COLO668 (cell line): ENCODE results near the gene BRSK2.

Source experiments
- DNase-seq: peaks from one replicate; lab custom pipeline; 2025; ENCODE audit not compliant: unreplicated experiment; lab: John Stamatoyannopoulos, UW

The BRSK2 gene

DNA sequence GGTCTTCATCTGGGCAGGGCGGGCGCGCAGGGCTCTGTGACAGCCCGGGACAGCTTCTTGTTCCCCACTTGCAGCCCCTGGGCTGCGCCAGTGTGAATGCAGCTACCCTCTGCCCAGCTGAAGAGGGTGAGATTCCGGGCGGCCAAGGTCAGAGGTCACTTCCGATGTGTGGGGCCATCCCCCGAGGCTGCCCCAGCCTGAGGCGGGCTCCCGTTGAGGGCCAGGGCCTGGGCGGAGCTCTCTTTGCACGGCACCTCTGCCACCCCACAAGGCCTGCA is 72.9 kb downstream of the BRSK2 start:
- DNase-seq, result no peak

- no peak for DNase-seq
These were observed 73.3 kb downstream of the BRSK2 start for GRCh38 chr11:1463056-1463455.

DNA sequence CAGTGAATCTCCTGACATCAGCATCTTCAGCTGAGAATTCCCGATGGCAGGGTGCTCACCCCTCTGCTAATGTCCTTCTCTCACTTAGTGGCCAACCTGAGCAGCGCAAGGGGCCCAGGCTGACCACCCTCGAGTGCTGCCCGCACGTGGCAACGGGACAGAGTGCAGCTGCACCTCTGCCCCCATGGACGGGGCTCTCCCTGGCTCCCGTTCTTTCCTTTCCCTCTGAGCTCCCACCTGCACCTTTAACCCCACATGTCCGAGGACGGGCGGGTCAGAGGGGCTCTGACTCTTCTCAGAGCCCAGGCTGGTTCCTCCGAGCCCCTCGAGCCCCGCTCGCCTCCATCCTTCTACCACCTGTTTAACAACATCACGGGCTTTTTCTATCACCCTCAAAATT is 77.0 kb downstream of the BRSK2 start:
- no peak for DNase-seq

DNA sequence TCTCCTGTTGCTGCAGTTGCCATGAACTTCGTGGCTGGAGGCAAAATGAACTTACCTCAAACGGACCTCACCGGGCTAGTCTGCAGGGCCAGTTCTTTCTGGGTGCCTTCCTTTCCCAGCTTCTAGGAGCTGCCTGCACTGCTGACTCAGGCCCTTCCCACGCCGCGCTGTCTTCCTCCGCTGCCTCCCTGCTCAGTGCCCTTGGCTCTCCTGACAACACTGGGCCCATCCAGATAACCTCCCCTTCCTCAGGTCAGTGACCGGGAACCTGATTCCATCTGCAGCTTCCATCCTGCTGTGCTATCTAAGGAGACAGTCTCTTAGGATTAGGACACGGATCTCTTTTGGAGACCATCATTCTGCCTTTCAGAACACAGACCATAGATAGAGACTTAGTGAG is 77.5 kb downstream of the BRSK2 start:
- DNase-seq, result no peak

GRCh38 chr11:1468002-1468401 is 78.3 kb downstream of the BRSK2 start:
- DNase-seq, result no peak

DNA sequence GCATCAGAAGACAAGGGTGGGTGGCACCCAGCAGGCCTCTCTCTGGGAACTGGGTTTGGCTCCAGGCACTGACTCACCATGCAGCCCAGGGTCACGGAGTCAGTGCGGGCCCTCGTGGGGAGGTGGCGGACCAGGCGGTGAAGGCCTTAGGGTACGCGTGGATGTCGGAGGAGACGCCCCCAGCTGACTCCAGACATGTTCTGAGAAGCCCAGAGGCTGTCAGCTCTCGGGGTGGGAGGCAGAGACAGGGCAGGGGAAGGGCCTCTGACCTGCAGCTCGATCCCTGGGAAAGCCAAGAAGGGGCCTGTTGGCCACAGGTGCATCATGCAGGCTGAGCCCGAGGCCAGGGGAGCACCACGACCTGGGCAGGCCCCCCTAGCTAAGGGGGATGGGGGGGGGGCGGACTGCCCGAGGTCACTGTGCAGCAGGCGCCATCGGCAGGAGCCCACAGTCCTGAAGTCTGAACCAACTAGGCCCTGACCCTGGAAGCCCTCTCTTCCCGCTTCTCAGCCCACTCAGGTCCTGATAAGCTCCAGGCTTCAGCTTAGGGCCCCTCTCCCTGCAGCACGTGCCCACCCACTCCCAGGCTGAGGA is 78.8 kb downstream of the BRSK2 start:
- no peak for DNase-seq

DNA sequence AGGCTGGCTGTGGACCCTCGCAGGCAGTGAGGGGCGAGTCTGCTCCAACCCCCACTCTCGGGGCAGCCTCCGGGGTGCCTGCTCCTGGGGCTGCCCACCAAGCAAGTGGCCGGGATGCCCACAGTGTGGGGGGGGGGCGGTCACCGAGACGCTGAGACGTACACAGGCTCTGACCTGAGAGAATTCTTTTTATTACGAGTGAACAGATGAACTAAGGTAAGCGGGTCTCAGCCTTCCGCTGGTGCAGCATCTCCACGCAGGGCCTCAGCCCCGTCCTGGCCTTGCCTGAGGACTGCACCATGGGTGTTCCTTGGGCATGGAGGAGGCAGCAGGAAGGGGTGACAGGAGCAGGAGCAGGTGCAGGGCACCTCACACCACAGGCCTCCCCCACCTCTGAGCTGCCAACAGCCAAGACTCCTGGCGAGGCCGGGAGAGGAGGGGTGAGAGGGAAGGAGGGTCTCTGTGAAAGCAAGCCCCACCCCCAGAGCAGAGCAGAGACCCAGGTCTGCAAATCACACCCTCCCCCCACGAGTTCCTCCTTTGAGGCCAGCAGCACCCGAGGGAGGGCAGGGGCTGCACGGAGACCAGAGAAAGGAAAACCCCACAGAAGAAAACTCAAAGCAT is 79.7 kb downstream of the BRSK2 start:
- no peak for DNase-seq

DNA sequence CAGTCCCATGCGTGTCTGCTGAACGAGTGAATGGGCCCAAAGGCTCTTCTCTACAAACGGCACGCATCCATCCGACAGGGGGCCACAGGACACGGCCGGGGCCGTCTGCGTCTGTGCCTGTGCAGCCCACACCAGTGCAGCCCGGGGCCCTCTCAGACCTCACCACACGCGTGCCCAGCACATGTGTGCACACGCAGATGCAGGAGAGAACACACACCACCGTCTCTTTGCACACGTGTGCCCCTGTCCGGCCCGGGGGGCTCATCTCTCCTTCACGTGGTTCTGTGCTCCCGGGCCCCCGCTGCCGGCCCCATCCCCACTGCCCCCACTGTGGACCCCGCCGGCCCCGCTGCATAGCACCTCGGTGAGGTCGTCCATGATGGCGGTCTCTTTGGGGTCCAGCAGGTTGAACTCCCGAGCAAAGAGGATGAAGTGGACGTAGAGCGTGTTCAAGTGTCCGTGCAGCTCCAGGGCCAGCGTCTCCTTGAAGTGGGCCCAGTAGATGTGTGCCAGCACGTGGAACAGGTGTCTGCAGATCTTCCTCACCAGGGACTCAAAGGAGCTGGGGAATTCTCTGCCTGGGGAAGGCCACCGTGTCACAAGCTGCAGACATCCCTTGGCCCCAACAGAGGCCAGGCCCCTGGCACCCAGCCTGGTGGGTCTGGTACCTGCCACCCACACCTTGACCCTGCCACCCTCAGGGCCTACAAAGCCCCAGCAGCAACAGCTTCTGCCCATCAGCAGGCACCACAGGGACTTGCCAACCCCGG is 80.4 kb downstream of the BRSK2 start:
- DNase-seq, result no peak

DNA sequence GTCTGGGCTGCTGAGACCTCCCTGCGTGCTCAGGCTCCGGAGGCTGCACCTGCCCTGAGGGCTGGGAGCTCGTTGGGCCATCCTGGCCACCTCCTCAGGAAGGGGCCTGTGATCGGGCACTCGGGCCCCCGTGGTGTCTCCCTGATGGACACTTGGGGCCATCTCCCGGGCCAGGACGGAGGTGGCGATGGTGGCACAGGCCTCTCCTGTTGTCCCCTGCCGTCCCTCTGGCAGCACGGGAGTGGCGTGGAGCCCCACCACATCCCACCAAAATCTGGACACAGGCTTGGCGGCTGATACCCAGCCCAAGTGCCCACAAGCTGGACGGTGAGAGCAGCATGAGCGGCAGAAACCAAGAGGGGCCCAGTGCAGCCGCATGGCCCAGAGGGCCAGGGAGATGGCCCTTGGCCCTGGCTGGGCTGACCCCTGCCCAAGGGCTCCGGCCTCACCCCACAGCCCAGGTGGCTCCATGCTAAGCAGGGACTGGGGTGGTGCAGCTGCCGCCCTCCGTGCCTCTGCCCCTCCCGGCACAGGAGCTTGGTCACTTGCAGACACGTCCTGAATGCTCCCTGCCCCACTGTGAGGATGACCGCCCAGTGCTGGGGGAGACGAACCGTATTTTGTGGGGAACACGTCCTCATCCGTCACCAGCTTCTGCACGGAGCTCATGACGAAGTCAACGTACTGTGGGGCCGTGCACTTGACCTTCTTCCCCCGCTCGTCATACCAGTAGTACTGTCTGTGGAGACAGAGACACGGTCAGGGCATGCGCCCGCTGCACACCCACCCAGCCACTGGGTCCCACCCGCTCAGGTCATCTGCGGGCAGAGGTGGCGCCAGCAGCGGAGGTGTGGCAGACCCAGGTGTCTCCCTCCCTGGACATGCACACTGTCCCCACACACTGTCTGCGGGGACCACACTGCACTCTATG is 81.2 kb downstream of the BRSK2 start:
- no peak for DNase-seq

GRCh38 chr11:1471736-1472135 is 82.0 kb downstream of the BRSK2 start:
- DNase-seq, result no peak

DNA sequence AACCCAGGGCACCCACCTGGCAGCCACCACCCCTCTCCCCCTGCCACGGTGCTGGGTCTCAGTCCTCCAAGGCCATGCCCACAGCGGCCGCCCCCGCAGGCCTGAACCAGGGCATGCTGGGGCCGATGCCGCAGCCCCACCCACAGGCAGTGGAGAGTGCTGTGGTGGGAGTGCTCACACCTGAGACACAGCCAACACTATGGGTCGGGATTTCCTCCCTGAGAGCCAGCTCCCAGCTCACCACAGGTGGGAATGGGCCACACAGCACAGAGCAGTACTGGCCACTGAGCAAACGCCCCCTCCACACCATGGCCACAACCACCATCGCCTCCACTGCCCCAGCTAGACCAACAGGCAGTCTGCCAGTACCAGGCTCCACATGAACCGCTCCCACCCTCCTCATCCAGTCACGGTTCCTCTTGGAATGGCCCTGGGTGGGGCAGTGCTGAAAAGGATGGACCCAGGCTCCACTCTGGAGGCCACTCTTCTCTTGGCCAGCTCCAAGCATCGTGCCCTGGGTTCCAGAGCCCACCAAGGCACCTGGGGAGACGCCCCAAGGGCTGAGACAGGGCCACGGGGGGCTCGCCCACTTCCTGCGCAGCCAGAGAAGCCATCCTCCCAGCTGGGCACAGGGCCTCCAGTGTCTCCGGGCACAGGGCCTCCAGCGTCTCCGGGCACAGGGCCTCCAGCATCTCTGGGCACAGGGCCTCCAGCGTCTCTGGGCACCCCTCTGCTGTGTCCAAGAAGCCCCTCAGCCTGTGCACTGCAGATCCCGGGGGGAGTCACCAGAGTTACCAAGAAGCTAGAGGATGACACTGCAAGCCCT is 82.7 kb downstream of the BRSK2 start:
- no peak for DNase-seq

DNA sequence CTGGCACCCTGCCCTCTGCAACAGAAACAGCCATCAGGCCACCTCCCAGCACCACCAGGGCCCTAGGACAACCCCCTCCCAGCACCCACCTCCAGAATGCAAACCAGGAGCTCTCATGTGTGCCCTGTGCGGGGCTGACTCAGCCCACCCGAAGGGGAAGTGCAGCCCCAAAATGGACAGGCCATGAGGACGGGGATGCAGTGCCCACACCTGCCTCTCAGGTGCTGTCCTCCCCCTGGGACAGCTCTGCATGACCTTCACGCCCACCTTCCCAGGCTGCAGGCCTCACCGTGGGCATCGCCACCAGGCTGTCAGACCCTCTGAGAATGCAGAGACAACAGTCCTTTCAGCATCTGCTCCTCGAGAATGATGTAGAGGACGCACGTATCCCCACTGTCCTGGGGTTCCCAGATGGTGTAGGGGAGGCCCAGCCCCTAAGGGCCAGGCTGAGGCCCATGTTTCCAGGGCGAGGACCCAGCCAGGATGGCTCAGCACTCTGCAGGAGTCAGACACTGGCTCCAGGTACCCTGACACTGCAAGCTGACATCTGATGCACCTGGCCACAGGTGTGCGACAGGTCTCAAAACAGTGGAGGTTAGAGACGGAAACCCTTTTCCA is 83.4 kb downstream of the BRSK2 start:
- DNase-seq, result no peak

DNA sequence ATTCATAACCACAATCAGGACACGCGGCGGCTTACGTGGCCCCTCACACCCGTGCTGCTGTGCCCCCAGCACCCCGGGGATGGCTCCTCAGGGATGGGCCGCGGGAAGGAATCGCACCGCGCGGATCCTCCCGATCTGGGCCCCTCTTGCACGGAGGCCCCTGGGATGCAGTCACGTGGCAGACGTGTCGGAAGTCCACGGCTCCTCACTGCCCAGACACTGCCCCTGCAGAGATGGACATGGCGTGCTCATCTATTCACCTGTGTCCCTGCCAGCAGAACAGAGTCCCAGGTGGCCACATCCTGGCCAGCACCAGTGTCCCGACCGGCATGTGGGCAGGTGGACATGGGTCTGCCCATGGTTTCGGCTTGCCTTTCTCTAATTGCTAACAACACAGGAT is 84.1 kb downstream of the BRSK2 start:
- DNase-seq, result no peak

DNA sequence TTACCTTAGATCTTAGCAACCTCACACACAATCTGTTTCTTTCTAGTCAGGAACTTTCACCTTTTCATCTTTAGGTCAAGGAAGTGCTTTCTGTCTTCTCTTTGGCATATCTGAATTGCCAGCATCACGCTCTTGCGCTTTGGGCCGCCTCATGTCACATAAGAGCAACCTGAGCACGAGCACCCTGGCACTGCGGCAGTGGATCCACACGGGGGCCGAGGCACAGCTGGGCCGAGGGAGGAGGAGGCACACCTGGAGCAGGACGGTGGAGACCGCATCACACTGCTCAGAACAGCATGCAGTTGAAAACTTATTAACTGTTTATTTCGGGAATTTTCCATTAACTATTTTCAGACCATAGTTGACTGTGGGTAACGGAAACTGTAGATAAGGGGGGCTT is 86.1 kb downstream of the BRSK2 start:
- DNase-seq, result no peak

GRCh38 chr11:1476940-1477736 is 87.4 kb downstream of the BRSK2 start:
- DNase-seq, result no peak

DNA sequence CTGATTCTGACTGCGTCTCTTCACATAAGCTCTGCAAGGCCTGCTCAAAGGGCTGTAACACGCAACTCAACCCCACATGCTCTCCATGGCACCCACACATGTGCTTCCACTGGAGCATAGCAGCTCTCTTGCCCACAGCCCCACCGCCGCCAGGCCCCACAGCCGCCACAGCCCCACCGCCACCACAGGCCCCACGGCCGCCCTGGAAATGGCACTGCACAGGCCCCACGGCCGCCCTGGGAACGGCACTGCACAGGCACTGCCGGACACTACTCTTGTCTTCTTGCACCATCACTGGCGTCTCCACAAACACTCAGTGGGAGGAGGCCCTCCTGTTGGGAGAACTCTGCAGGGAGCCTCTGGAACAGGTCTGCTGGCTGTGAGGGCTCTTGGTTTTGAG is 88.3 kb downstream of the BRSK2 start:
- DNase-seq, result no peak

- DNase-seq, result no peak
These were observed 88.8 kb downstream of the BRSK2 start for GRCh38 chr11:1478544-1478943.

- no peak for DNase-seq
These were observed 89.4 kb downstream of the BRSK2 start for GRCh38 chr11:1479006-1479677.

GRCh38 chr11:1479678-1480118 is 90.0 kb downstream of the BRSK2 start:
- no peak for DNase-seq
